Thymus (tissue), 11 donors: Measurements from ENCODE around the gene TNS3. TPM values are rescaled to one million over a fixed set of nuclear protein-coding genes. Genes with fewer than 3 reads are reported as not detected.

ENCODE experiments used
- DNase-seq, 9 donors: peaks; one replicate each; pipeline ENCODE4 v3.0.0-alpha.2; 2013; ENCODE audit warnings: low spot score in 9 of 9, low read depth in 6 of 9, missing footprints in 1 of 9
- H3K27ac ChIP-seq, 2 donors: one replicate each; pipeline ENCODE4 v1.5.1; 2013; ENCODE audit warnings: control low read depth in 1 of 2, low read depth in 1 of 2, low read length in 1 of 2, mild to moderate bottlenecking in 1 of 2, moderate library complexity in 1 of 2
- H3K27me3 ChIP-seq, 2 donors: one replicate each; pipeline ENCODE4 v1.5.1; 2013; ENCODE audit warnings: low read length in 1 of 2; ENCODE audit not compliant: control insufficient read depth in 2 of 2, insufficient read depth in 1 of 2
- H3K36me3 ChIP-seq, 2 donors: one replicate each; pipeline ENCODE4 v1.5.1; 2013; ENCODE audit warnings: low read length in 1 of 2, mild to moderate bottlenecking in 1 of 2, moderate library complexity in 1 of 2; ENCODE audit not compliant: control insufficient read depth in 2 of 2, insufficient read depth in 2 of 2
- H3K4me1 ChIP-seq, 2 donors: one replicate each; pipeline ENCODE4 v1.5.1; 2013; ENCODE audit warnings: low read length in 2 of 2; ENCODE audit not compliant: control insufficient read depth in 2 of 2, insufficient read depth in 2 of 2
- H3K4me3 ChIP-seq, 2 donors: one replicate each; pipeline ENCODE4 v1.5.1; 2013; ENCODE audit warnings: low read length in 2 of 2, control low read depth in 1 of 2, mild to moderate bottlenecking in 1 of 2
- H3K9me3 ChIP-seq, 2 donors: one replicate each; pipeline ENCODE4 v1.5.1; 2013; ENCODE audit warnings: low read length in 1 of 2, mild to moderate bottlenecking in 1 of 2; ENCODE audit not compliant: control insufficient read depth in 2 of 2, insufficient read depth in 1 of 2
- WGBS: extraction: QIAGEN DNeasy Blood & Tissue Kit; methylation state at CpG from one replicate; pipeline ENCODE4 v1.1.7; 2013; 5-methylcytosine and 5-hydroxymethylcytosine counted together
- polyA plus RNA-seq: library from polyadenylated mRNA; stranded (reverse); fragments of 200-250 nt; gene quantifications from one replicate; pipeline ENCODE4 v1.2.3, GENCODE V29; 2013
- total RNA-seq: library from RNA; stranded (reverse); fragments of 120-200 nt; gene quantifications from one replicate; pipeline ENCODE4 v1.2.4, GENCODE V29; 2013
- donor health status: healthy.

The TNS3 gene
- total and polyA plus RNA-seq, 2 donors: 5.9 to 6.2 TPM

GRCh38 chr7:47407821-47408674 lies 173.9 kb downstream of the TNS3 start:
- H3K27me3 ChIP-seq: no peaks in the 10 kb centered on the region
- no peak overlapping the region for H3K4me3 ChIP-seq
- DNase-seq: no peak
- peaks cover 0 to 12% of the 10 kb centered on the region in 2 donors for H3K4me1 ChIP-seq
- no peaks in the 10 kb centered on the region for H3K9me3 ChIP-seq
- H3K27ac ChIP-seq: no peak overlapping the region
- H3K36me3 ChIP-seq: no peaks in the 10 kb centered on the region
- WGBS: 97% methylated on average over 14 of the region's 14 CpGs

DNA sequence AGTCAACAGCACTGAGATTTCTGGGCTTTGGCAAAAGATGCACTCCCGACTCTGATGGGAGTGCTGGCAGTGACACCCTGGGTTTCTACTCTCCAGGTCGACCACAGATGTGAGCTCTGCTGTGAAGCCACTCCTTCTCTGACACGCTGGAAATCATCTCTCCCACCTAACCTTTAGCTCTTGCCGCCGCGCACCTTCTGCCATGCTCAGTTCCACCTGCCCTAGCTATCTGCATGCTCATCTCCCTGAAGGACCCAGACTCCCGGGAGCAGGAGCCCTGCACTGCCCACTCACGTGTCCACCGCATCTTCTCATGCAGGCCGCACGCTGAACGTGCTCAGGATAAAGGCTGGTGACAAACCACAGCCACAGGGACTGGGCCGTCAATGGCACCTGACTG lies 174.8 kb downstream of the TNS3 start:
- Histone ChIP-seq H3K4me1 (peaks cover 0 to 12% of the 10 kb centered on the region in 2 donors), H3K27ac (no peak overlapping the region), H3K36me3 (no peaks in the 10 kb centered on the region)

DNA sequence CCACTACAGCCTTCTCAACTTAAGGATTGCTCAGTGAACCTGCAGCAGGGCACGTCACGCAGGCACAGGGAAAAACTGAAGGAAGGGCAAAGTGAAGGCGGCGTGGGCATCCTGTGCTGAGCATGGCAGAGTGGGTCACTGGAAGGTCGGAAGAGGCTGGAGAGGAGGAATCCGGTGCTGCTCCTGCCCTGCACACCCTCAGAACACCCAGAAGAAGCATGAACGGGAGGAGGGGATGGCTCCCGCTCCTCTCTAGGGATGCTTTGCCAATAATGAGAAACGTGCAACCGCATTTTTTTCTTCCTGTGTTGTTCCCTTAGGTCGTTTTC lies 175.1 kb downstream of the TNS3 start:
- H3K27me3 ChIP-seq: no peaks in the 10 kb centered on the region
- peaks cover 0 to 12% of the 10 kb centered on the region in 2 donors for H3K4me1 ChIP-seq
- 93% methylated on average over 11 of the region's 11 CpGs for WGBS
- H3K36me3 ChIP-seq: no peaks in the 10 kb centered on the region
- H3K27ac ChIP-seq: no peak overlapping the region
- no peak overlapping the region for H3K4me3 ChIP-seq
- DNase-seq: no peak
- H3K9me3 ChIP-seq: no peaks in the 10 kb centered on the region

More for the DNA sequence above, 174.8 kb downstream of the TNS3 start:
- 95% methylated on average over 13 of the region's 13 CpGs for WGBS
- no peaks in the 10 kb centered on the region for H3K27me3 ChIP-seq
- no peak for DNase-seq
- no peak overlapping the region for H3K4me3 ChIP-seq
- no peaks in the 10 kb centered on the region for H3K9me3 ChIP-seq

GRCh38 chr7:47405921-47406800 lies 175.8 kb downstream of the TNS3 start:
- H3K27ac ChIP-seq: no peak overlapping the region
- H3K4me1 ChIP-seq: peaks cover 0 to 12% of the 10 kb centered on the region in 2 donors
- DNase-seq: no peak
- no peaks in the 10 kb centered on the region for H3K36me3 ChIP-seq
- no peak overlapping the region for H3K4me3 ChIP-seq
- H3K27me3 ChIP-seq: no peaks in the 10 kb centered on the region
- H3K9me3 ChIP-seq: no peaks in the 10 kb centered on the region
- WGBS: 91% methylated on average over 13 of the region's 13 CpGs

GRCh38 chr7:47405286-47405904 lies 176.5 kb downstream of the TNS3 start:
- Histone ChIP-seq H3K27me3 (no peaks in the 10 kb centered on the region), H3K9me3 (no peaks in the 10 kb centered on the region), H3K4me1 (peaks cover 0 to 12% of the 10 kb centered on the region in 2 donors), H3K27ac (no peak overlapping the region), H3K4me3 (no peak overlapping the region), H3K36me3 (no peaks in the 10 kb centered on the region)
- 95% methylated on average over 8 of the region's 8 CpGs for WGBS
- DNase-seq: no peak

DNA sequence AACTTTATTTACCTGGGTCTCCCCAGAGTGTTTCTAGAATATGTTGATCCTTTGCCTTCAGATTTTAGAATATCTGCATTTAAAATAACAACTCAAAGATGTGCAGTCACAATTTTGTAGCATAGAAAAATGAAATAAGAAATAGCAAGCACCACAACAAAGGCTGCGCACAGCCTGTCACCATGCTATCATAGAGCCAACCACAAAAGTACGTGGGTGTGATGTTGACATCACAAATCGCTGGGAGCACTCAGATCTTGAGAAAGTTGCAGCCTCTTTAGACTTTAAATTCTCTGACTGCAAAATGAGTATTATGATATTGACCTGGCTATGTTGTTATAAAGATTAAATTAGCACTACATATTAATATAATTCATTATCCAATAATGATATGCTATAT lies 177.9 kb downstream of the TNS3 start:
- H3K9me3 ChIP-seq: no peaks in the 10 kb centered on the region
- DNase-seq: peak; percentile 7 to 74 (median 23)
- H3K27me3 ChIP-seq: no peaks in the 10 kb centered on the region
- H3K4me3 ChIP-seq: no peak overlapping the region
- H3K27ac ChIP-seq: no peak overlapping the region
- H3K36me3 ChIP-seq: no peaks in the 10 kb centered on the region
- H3K4me1 ChIP-seq: peaks cover 0 to 12% of the 10 kb centered on the region in 2 donors
- 63% methylated on average over 3 of the region's 3 CpGs for WGBS

DNA sequence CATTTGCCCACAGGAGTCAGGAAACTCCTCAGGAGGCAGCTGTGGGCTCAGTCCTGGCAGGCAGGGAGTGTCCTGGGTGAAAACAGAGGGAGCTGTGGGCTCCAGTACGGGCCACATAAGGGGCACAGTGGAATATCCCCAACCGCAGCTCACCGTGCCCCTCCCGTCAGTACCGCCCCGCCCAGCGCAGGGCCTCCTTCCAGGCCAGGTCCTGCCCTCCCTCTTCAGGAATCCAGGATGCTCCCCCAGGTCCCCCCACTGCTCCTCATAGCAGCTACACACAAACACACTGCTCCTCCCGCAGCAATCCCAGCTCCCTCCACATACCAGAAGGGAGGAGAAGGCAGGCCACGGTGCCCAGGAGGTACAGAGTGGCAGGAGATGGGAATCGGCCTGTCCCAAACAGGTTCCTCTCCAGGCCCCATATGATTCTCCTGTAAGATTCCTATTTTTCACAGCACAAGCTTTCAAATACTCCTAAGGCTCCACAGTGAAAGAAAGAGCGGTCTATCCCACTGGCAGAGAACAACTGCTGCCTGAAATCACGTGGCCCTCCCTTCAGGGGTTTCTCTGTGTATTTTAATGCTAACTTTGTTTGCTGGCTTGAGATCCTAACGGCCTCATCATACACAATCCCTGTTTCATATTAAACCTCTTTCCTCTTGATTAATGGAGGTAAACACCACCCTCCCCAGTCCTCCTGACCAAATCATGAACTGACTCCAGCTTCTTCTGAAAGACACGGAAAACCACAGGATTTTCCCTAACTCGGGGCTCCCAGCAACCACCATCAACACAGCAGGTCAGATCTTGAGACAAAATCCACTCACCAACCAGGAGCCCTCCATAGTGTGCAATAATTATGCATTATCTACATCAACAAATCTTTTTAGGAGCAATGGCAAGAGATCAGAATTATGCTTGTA lies 178.7 kb downstream of the TNS3 start:
- peaks cover 0 to 12% of the 10 kb centered on the region in 2 donors for H3K4me1 ChIP-seq
- 96% methylated on average over 15 of the region's 15 CpGs for WGBS

More for the DNA sequence above, 178.7 kb downstream of the TNS3 start:
- H3K27me3 ChIP-seq: no peaks in the 10 kb centered on the region
- no peak overlapping the region for H3K4me3 ChIP-seq
- no peak for DNase-seq
- no peak overlapping the region for H3K27ac ChIP-seq
- no peaks in the 10 kb centered on the region for H3K9me3 ChIP-seq
- no peaks in the 10 kb centered on the region for H3K36me3 ChIP-seq
